ENCODE measurements around the gene ZNF12. TPM values are rescaled to one million over a fixed set of nuclear protein-coding genes. Genes with fewer than 3 reads are reported as not detected.

ZNF12 gene
- polyA plus RNA-seq, 1 experiment = 10.9 TPM

DNA sequence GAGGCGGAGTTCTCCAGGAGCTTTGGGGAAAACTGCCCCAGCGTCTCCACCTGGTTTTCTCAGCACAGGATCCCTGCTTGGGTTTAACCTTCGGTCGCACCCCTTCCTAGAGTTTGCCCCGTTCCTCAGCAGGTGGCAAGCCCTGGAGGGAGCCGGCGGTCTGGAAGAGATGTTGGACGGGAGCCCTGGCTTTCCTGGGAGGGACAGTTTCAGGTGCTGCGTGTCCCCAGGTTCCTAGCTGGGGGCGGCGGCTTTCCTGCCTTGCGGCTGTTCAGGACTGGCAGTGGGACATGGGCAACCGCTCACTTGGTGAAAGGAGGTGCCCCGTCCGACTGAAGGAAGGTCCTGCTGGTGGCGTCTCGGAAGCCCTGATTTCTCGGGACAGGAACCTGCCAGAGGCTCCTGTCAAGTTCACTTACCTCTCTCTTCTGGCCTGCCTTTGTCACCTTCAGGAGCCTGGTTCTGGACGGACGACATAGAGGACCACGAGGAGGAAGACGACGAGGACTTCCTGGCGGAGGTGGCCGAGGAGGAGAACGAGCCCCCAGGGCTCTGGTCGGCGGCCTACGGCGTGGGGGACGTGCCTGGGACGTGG, 54.8 kb downstream of the ZNF12 start:
- Histone ChIP-seq H3K4me3 (ENCODE audit: low read depth, low read length) (no peak overlapping the region), H3K36me3 (ENCODE audit: control insufficient read depth, insufficient read depth, low read length) (peaks cover 24% of the 10 kb centered on the region), H3K27me3 (ENCODE audit: control insufficient read depth, insufficient read depth, low read length) (no peaks in the 10 kb centered on the region)
- POLR2A ChIA-PET = no interaction called here
- TF ChIP-seq, protein P1, sequence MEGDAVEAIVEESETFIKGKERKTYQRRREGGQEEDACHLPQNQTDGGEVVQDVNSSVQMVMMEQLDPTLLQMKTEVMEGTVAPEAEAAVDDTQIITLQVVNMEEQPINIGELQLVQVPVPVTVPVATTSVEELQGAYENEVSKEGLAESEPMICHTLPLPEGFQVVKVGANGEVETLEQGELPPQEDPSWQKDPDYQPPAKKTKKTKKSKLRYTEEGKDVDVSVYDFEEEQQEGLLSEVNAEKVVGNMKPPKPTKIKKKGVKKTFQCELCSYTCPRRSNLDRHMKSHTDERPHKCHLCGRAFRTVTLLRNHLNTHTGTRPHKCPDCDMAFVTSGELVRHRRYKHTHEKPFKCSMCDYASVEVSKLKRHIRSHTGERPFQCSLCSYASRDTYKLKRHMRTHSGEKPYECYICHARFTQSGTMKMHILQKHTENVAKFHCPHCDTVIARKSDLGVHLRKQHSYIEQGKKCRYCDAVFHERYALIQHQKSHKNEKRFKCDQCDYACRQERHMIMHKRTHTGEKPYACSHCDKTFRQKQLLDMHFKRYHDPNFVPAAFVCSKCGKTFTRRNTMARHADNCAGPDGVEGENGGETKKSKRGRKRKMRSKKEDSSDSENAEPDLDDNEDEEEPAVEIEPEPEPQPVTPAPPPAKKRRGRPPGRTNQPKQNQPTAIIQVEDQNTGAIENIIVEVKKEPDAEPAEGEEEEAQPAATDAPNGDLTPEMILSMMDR (IDR thresholded peaks at IDR 0.05; ENCODE audit: insufficient read depth, low read depth, low read length) = no peak
- DNase-seq (ENCODE audit: low read depth) = no peak
- CTCF ChIA-PET = no interaction called here

DNA sequence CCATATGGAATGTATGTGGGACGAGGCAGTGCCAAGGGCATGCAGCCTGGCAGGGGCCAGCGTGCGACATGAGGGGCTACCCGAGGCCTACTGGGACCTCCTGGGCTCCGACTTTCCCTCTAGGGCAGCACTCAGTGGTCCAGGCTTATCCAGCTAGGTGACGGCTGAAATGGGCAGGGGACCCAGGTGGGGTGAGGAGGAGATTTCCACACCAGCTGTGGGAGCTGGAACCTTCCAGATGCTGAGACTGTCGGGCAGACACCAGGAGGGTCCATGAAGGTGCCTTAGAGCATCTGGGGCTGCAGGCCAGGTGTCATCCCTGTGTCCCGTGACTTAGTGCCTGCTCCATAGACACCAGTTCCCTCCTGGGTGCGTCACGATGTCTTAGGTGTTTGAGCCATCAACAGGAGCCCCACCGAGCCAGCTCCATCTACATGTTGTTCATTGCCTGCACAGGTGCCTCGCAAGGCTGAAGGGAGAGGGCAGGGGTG, 56.2 kb downstream of the ZNF12 start:
- ChIA-PET POLR2A (no interaction called here), CTCF (interaction anchor here (0.8 kb wide), 1 partner anchor 61 kb away, joined by 4 read pairs; the partner anchor contains the start of gene INTS15)
- TF ChIP-seq, protein P1 (IDR thresholded peaks at IDR 0.05; ENCODE audit: insufficient read depth, low read depth, low read length) = no peak
- peaks cover 28% of the 10 kb centered on the region for H3K36me3 ChIP-seq (ENCODE audit: control insufficient read depth, insufficient read depth, low read length)
- H3K4me3 ChIP-seq (ENCODE audit: low read depth, low read length) = no peak overlapping the region
- no peak for DNase-seq (ENCODE audit: low read depth)
- no peaks in the 10 kb centered on the region for H3K27me3 ChIP-seq (ENCODE audit: control insufficient read depth, insufficient read depth, low read length)

GRCh38 chr7:6650086-6650485, 56.7 kb downstream of the ZNF12 start:
- Histone ChIP-seq H3K36me3 (ENCODE audit: control insufficient read depth, insufficient read depth, low read length) (peaks cover 26% of the 10 kb centered on the region), H3K27me3 (ENCODE audit: control insufficient read depth, insufficient read depth, low read length) (no peaks in the 10 kb centered on the region), H3K4me3 (ENCODE audit: low read depth, low read length) (no peak overlapping the region)
- ChIA-PET POLR2A (no interaction called here), CTCF (no interaction called here)
- DNase-seq (ENCODE audit: low read depth) = no peak
- TF ChIP-seq, protein P1 (IDR thresholded peaks at IDR 0.05; ENCODE audit: insufficient read depth, low read depth, low read length) = no peak

GRCh38 chr7:6649241-6649961, 57.3 kb downstream of the ZNF12 start:
- POLR2A ChIA-PET = interaction anchor here (0.5 kb wide), 1 partner anchor 136 kb away, joined by 3 read pairs; no protein-coding TSS in a partner anchor

GRCh38 chr7:6648815-6649104, 58.0 kb downstream of the ZNF12 start:
- Histone ChIP-seq H3K27me3 (ENCODE audit: control insufficient read depth, insufficient read depth, low read length) (no peaks in the 10 kb centered on the region), H3K4me3 (ENCODE audit: low read depth, low read length) (no peak overlapping the region), H3K36me3 (ENCODE audit: control insufficient read depth, insufficient read depth, low read length) (peaks cover 25% of the 10 kb centered on the region)
- POLR2A ChIA-PET = interaction anchor here (0.5 kb wide), 1 partner anchor 136 kb away, joined by 3 read pairs; no protein-coding TSS in a partner anchor
- CTCF ChIA-PET = no interaction called here
- TF ChIP-seq, protein P1 (IDR thresholded peaks at IDR 0.05; ENCODE audit: insufficient read depth, low read depth, low read length) = no peak
- no peak for DNase-seq (ENCODE audit: low read depth)

More at GRCh38 chr7:6649241-6649961, 57.3 kb downstream of the ZNF12 start:
- CTCF ChIA-PET = no interaction called here
- Histone ChIP-seq H3K4me3 (ENCODE audit: low read depth, low read length) (no peak overlapping the region), H3K36me3 (ENCODE audit: control insufficient read depth, insufficient read depth, low read length) (peaks cover 28% of the 10 kb centered on the region), H3K27me3 (ENCODE audit: control insufficient read depth, insufficient read depth, low read length) (no peaks in the 10 kb centered on the region)
- TF ChIP-seq, protein P1 (IDR thresholded peaks at IDR 0.05; ENCODE audit: insufficient read depth, low read depth, low read length) = no peak
- DNase-seq (ENCODE audit: low read depth) = no peak

Data from BJ (cell line).